GM12801 (cell line): ENCODE data around the gene KSR1.

ENCODE experiments used
- TF ChIP-seq, protein P1 (sequence below): IDR thresholded peaks from one replicate; pipeline ENCODE4 v1.5.1; 2011; ENCODE audit warnings: control low read depth; ENCODE audit not compliant: insufficient read length; ENCODE audit errors: extremely low read depth

Gene KSR1

DNA sequence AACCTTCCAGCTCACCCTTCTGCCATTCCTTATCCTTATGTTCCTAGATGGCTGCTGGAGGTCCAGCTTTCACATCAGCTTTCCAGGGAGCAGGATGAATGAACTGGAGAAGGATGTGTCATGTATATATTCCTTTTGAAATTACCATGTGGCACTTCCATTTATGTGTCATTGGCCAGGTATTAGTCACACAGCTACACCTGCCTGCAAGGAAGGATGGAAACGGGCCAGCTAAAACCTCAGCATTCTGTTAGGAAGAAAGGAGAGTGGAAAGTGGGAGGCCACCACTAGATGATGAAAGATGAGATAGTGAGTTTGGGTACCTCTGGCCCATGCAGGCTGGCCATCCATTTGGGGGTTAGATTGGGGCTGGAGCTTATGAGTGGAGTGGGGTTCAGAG, 67.5 kb downstream of the KSR1 start:
- TF ChIP-seq, protein P1, sequence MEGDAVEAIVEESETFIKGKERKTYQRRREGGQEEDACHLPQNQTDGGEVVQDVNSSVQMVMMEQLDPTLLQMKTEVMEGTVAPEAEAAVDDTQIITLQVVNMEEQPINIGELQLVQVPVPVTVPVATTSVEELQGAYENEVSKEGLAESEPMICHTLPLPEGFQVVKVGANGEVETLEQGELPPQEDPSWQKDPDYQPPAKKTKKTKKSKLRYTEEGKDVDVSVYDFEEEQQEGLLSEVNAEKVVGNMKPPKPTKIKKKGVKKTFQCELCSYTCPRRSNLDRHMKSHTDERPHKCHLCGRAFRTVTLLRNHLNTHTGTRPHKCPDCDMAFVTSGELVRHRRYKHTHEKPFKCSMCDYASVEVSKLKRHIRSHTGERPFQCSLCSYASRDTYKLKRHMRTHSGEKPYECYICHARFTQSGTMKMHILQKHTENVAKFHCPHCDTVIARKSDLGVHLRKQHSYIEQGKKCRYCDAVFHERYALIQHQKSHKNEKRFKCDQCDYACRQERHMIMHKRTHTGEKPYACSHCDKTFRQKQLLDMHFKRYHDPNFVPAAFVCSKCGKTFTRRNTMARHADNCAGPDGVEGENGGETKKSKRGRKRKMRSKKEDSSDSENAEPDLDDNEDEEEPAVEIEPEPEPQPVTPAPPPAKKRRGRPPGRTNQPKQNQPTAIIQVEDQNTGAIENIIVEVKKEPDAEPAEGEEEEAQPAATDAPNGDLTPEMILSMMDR = no peak

DNA sequence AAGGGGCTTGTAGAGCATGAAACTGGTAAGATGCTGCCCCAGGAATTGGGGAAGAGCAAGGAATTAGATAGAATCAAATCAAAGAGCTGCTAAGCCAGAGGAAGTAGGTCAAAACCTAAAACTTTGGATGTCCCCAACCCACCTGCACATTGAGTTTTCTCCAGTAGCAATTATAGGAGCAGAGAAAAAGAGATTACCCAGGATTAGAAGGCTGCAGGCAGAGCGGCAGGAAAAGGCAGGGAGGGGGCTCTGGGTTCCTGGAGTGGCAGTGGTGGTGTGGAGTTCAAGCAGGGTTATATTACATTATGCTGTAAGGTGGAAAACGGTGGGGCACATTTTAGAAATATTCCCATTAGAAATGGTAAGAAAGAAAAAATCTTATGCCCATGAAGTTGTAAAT, 68.3 kb downstream of the KSR1 start:
- TF ChIP-seq, protein P1 = no peak

DNA sequence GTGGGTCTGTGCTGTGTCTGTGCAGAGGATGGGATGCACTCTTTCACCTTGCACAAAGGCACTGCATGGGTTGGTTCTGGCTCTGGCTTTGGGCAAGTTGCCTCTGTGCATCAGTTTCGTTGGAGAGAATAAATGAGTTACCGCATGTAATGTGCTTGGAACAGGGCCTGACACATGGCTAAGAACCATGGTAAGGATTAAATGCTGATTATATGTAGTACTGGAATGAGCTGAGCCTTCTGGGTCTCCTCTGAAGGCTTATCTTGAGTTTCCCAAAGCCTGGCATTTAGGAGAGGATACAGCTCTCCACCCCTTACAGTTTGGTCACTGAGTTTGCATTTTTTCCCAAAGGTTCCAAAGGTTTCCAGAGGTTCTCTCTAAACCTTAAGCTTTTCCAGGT, 69.1 kb downstream of the KSR1 start:
- TF ChIP-seq, protein P1 = no peak

DNA sequence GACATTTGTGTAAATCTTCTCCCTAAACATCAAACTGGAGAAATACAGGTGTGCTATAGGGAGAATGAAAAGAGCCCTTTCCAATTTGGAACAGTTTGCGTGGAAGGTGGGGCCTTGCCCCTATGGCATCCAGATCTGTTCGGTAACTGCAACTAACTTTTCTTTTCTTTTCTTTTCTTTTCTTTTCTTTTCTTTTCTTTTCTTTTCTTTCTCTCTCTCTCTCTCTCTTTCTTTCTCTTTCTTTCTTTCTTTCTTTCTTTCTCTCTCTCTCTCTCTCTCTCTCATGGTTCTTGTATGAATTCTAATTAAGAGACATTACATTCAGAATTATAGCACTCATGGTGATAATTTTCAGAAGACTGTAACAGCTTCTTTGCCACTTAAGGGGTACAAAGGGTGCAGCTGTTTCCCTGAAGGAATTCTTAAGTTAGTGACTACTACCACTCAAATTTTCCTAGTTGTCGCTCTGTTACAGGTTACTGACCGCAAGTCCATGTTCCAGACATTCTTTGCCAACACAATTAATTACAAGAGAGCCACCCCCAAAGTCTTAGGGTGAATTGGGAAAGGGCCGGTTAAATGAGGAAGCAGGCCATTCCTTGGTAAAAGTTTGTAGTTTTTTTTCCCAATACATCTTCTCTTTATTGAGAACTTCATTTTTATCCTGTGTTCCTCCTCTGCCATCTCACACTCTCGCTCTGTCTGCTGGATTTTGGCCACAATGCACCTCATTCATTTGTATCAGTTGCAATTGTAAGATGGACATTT, 69.8 kb downstream of the KSR1 start:
- TF ChIP-seq, protein P1 = no peak

DNA sequence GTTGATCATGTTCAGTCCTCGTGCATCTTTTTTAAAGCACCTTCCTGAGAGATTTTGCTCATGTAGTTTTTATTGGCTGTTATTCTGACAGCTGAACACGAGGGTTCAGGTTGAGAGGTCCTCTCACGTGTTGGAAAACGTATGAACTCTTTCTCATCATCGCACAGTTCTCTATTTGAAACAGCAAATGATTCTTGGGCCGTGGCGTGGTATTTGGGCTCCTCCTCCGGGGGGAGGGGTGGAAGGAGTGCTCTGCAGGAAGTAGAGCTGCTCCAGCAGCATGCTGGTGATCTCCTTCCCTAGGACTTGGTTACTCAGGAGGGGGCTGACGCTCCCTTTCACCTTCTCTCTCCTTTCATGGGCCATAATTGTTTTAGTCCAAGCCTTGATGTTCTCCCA, 70.4 kb downstream of the KSR1 start:
- TF ChIP-seq, protein P1 = no peak

DNA sequence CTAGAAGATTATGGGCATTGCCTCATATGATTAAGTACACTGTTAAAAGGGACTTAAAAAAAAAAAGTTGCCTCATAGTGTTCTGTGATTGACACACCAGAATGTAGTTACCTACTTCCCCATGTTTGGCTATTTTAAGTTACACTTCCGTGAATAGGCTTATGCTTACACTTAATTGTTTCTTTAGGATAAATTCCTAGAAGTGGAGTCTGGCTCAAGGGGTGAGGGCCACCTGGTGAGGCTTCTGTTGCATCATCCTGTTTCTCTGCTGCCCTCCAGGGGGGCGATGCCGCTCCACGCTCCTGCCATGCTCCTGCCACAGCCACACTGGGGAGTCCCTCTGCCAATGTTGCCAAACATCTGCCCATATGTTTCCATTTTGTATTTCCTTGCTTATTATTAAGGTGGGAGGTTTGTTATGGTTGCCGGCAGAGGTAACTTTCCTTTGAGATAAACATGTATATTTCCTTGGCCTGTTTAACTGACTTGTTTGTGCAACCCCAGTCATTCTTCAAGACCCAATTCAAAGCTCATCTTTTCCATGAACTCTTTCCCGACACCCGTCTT, 73.1 kb downstream of the KSR1 start:
- TF ChIP-seq, protein P1 = no peak

DNA sequence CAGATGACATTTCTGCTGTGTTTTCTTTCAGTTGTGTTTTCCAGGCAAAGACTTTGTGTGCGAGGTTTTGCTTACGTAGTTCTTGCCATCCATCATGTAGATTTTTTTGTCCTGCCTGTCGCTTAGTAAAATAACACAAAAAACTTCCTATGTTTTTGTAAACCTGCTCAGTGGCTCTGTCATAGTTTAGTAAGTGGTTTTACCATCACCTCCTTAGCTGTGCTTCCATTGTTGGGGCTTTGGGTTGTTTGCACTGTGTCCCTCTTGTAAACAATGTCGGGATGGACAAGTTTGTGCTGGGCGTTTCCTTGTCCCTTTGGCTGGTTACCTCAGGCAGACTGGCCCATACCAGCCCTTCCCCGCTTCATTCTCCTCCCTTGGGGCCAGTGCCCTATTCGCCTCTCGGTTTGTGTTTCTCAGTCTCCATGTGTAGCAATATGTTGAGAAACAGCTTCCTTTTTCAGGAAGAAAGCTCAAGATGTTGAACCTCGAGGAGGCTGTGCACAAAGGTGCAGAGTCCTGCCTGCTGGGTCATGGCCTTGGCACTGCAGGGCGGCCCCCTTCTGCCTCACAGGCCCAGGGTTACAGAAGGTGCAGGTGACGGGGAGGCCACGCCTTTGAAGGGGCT, 74.6 kb downstream of the KSR1 start:
- TF ChIP-seq, protein P1 = no peak
